Right cardiac atrium (tissue), 5 donors: ENCODE data around the gene SFXN5. TPM values are rescaled to one million over a fixed set of nuclear protein-coding genes. Genes with fewer than 3 reads are reported as not detected.

ENCODE experiments used
- ATAC-seq, 2 donors: fragments of 200-7000 bp; cut with Tn5 transposase; one replicate each; pipeline versions ENCODE4 v1.8.0 to v1.9.1; 2020; ENCODE audit warnings: moderate library complexity in 2 of 2, mild to moderate bottlenecking in 1 of 2
- DNase-seq, 3 donors: peaks; one replicate each; pipeline ENCODE4 v3.0.0-alpha.2; 2020
- H3K27ac ChIP-seq: one replicate; pipeline ENCODE4 v1.5.1; 2013; ENCODE audit warnings: mild to moderate bottlenecking, low read length, control low read depth, moderate library complexity
- H3K27me3 ChIP-seq: one replicate; pipeline ENCODE4 v1.6.1; 2013; ENCODE audit not compliant: control insufficient read depth, insufficient read depth
- H3K4me1 ChIP-seq: one replicate; pipeline ENCODE4 v1.6.1; 2013; ENCODE audit warnings: low read length; ENCODE audit not compliant: control insufficient read depth, insufficient read depth
- H3K4me3 ChIP-seq: one replicate; pipeline ENCODE4 v1.5.1; 2013; ENCODE audit warnings: low read length, control low read depth
- H3K9me3 ChIP-seq: one replicate; pipeline ENCODE4 v1.6.1; 2013; ENCODE audit warnings: low read length; ENCODE audit not compliant: control insufficient read depth
- WGBS: extraction: QIAGEN DNeasy Blood & Tissue Kit; methylation state at CpG from one replicate; pipeline ENCODE4 v1.1.7; 2013; 5-methylcytosine and 5-hydroxymethylcytosine counted together
- intact Hi-C, 4 donors: fragments of 100-400 bp; cut with DNase I; formaldehyde crosslinking; loops; one replicate each; pipeline versions ENCODE4 v1.11.0 to v1.14.0; 2022 to 2023
- polyA plus RNA-seq: library from polyadenylated mRNA; stranded (reverse); fragments of 200-250 nt; gene quantifications from one replicate; pipeline ENCODE4 v1.2.3, GENCODE V29; 2013
- total RNA-seq, 4 donors: library from RNA; stranded (reverse); fragmentation: NEBNext Ultra II Directional; extraction: Animal tissue kit (Norgen Biotek cat#: 25700); gene quantifications; one replicate each; pipeline ENCODE4 v1.2.1, GENCODE V29; 2021
- donor health status: healthy with polysubstance abuse.
- donor health status: DM: no; HTN: yes; CAD: no.
- donor health status: DM: no; HTN: no; CAD: no.
- donor health status: DM: no; HTN: yes; CAD: no; lungs with severe emphysema.
- donor health status: DM: yes; HTN: yes; CAD: no.

SFXN5 gene
- total and polyA plus RNA-seq, 5 donors, result 7.6 to 12.1 (median 10.6) TPM

- ATAC-seq (no peak), DNase-seq (no peak)
- intact Hi-C loops, result no loop called here
- Histone ChIP-seq H3K9me3 (no peaks in the 10 kb centered on the region), H3K27me3 (no peaks in the 10 kb centered on the region), H3K4me3 (no peak overlapping the region), H3K4me1 (no peaks in the 10 kb centered on the region), H3K27ac (no peak overlapping the region)
- 78% methylated on average over 10 of the region's 10 CpGs for WGBS
Observed at GRCh38 chr2:72963423-72964145, 107.9 kb downstream of the SFXN5 start.

- Histone ChIP-seq H3K9me3 (no peaks in the 10 kb centered on the region), H3K4me1 (no peaks in the 10 kb centered on the region), H3K27me3 (no peaks in the 10 kb centered on the region), H3K4me3 (no peak overlapping the region), H3K27ac (no peak overlapping the region)
- ATAC-seq (no peak), DNase-seq (no peak)
- 83% methylated on average over 7 of the region's 7 CpGs for WGBS
- intact Hi-C loops, result no loop called here
Observed at GRCh38 chr2:72962911-72963310, 108.6 kb downstream of the SFXN5 start.

- Histone ChIP-seq H3K27ac (no peak overlapping the region), H3K27me3 (no peaks in the 10 kb centered on the region), H3K4me1 (no peaks in the 10 kb centered on the region), H3K9me3 (no peaks in the 10 kb centered on the region), H3K4me3 (no peak overlapping the region)
- intact Hi-C loops, result no loop called here
- ATAC-seq (no peak), DNase-seq (no peak)
- 84% methylated on average over 8 of the region's 8 CpGs for whole genome bisulfite sequencing
Observed at GRCh38 chr2:72961853-72962468, 109.6 kb downstream of the SFXN5 start.

- Histone ChIP-seq H3K9me3 (no peaks in the 10 kb centered on the region), H3K27ac (no peak overlapping the region), H3K4me1 (no peaks in the 10 kb centered on the region), H3K27me3 (no peaks in the 10 kb centered on the region), H3K4me3 (no peak overlapping the region)
- intact Hi-C loops, result no loop called here
- no peak for DNase-seq
- WGBS, result 91% methylated on average over 27 of the region's 27 CpGs
- no peak for ATAC-seq
Observed at GRCh38 chr2:72961036-72961720, 110.3 kb downstream of the SFXN5 start.

GRCh38 chr2:72959995-72960981 lies 111.2 kb downstream of the SFXN5 start:
- no peaks in the 10 kb centered on the region for H3K9me3 ChIP-seq
- no peak overlapping the region for H3K27ac ChIP-seq
- no peak overlapping the region for H3K4me3 ChIP-seq
- 95% methylated on average over 26 of the region's 26 CpGs for WGBS
- H3K27me3 ChIP-seq, result no peaks in the 10 kb centered on the region
- intact Hi-C loops, result no loop called here
- DNase-seq (no peak), ATAC-seq (no peak)
- no peaks in the 10 kb centered on the region for H3K4me1 ChIP-seq

GRCh38 chr2:72959554-72959953 lies 112.0 kb downstream of the SFXN5 start:
- intact Hi-C loops, result no loop called here
- no peak overlapping the region for H3K27ac ChIP-seq
- ATAC-seq (no peak), DNase-seq (no peak)
- no peaks in the 10 kb centered on the region for H3K4me1 ChIP-seq
- no peaks in the 10 kb centered on the region for H3K9me3 ChIP-seq
- 94% methylated on average over 8 of the region's 8 CpGs for WGBS
- H3K27me3 ChIP-seq, result no peaks in the 10 kb centered on the region
- no peak overlapping the region for H3K4me3 ChIP-seq

GRCh38 chr2:72958542-72959385 lies 112.7 kb downstream of the SFXN5 start:
- DNase-seq, result peak in 1 of 3 donors; percentile 38

GRCh38 chr2:72956936-72957335 lies 114.6 kb downstream of the SFXN5 start:
- Histone ChIP-seq H3K9me3 (no peaks in the 10 kb centered on the region), H3K27ac (no peak overlapping the region), H3K27me3 (no peaks in the 10 kb centered on the region), H3K4me1 (no peaks in the 10 kb centered on the region), H3K4me3 (no peak overlapping the region)
- 86% methylated on average over 3 of the region's 3 CpGs for WGBS
- DNase-seq, result no peak
- intact Hi-C loops, result no loop called here
- no peak for ATAC-seq

More at GRCh38 chr2:72958542-72959385, 112.7 kb downstream of the SFXN5 start:
- 95% methylated on average over 13 of the region's 13 CpGs for WGBS
- Histone ChIP-seq H3K4me1 (no peaks in the 10 kb centered on the region), H3K4me3 (no peak overlapping the region), H3K9me3 (no peaks in the 10 kb centered on the region), H3K27ac (no peak overlapping the region), H3K27me3 (no peaks in the 10 kb centered on the region)
- no peak for ATAC-seq
- intact Hi-C loops, result no loop called here

- intact Hi-C loops, result no loop called here
- Histone ChIP-seq H3K9me3 (no peaks in the 10 kb centered on the region), H3K27me3 (no peaks in the 10 kb centered on the region), H3K27ac (no peak overlapping the region), H3K4me1 (no peaks in the 10 kb centered on the region), H3K4me3 (no peak overlapping the region)
- 98% methylated on average over 2 of the region's 2 CpGs for WGBS
- DNase-seq (peak in 1 of 3 donors; percentile 23), ATAC-seq (no peak)
Observed at GRCh38 chr2:72956050-72956395, 115.5 kb downstream of the SFXN5 start.
